ENCODE results near the gene MEG3.

The MEG3 gene

GRCh38 chr14:100898465-100898864 lies 72.5 kb downstream of the MEG3 start:
- no peak for DNase-seq (ENCODE audit: low spot score)

- no peak for DNase-seq (ENCODE audit: low spot score)
These were observed 73.3 kb downstream of the MEG3 start for GRCh38 chr14:100898935-100899883.

GRCh38 chr14:100899884-100900771 lies 74.2 kb downstream of the MEG3 start:
- no peak for DNase-seq (ENCODE audit: low spot score)

GRCh38 chr14:100900837-100901390 lies 75.0 kb downstream of the MEG3 start:
- DNase-seq (ENCODE audit: low spot score), result peak; percentile 44

- no peak for DNase-seq (ENCODE audit: low spot score)
These were observed 75.7 kb downstream of the MEG3 start for GRCh38 chr14:100901391-100902183.

- no peak for DNase-seq (ENCODE audit: low spot score)
These were observed 76.6 kb downstream of the MEG3 start for GRCh38 chr14:100902295-100903133.

- DNase-seq (ENCODE audit: low spot score), result no peak
These were observed 77.2 kb downstream of the MEG3 start for GRCh38 chr14:100903134-100903468.

GRCh38 chr14:100903672-100904185 lies 77.8 kb downstream of the MEG3 start, which contains the start of gene RTL1:
Gene RTL1, minus strand, starts transcription at chr14:100903722. Its CDS starts 18,934 bp downstream, at chr14:100884788.
- no peak for DNase-seq (ENCODE audit: low spot score)

- DNase-seq (ENCODE audit: low spot score), result no peak
These were observed 78.6 kb downstream of the MEG3 start for GRCh38 chr14:100904307-100905087.

- no peak for DNase-seq (ENCODE audit: low spot score)
These were observed 79.2 kb downstream of the MEG3 start for GRCh38 chr14:100905166-100905565.

GRCh38 chr14:100906420-100906819 lies 80.5 kb downstream of the MEG3 start:
- DNase-seq (ENCODE audit: low spot score), result no peak

- no peak for DNase-seq (ENCODE audit: low spot score)
These were observed 81.3 kb downstream of the MEG3 start for GRCh38 chr14:100907240-100907639.

GRCh38 chr14:100909439-100909838 lies 83.5 kb downstream of the MEG3 start:
- DNase-seq (ENCODE audit: low spot score), result no peak
